K562 (cell line): ENCODE measurements around the gene PPARD. TPM values are rescaled to one million over a fixed set of nuclear protein-coding genes. Genes with fewer than 3 reads are reported as not detected.
A peak's percentile ranks its signal among the peaks of the same experiment; 100 is the strongest.

Source experiments
- ADNP ChIP-seq: fragments of 200-800 bp; sonication (Bioruptor generic); IDR thresholded peaks from 2 replicates; pipeline ENCODE4 v1.6.1; 2016; ENCODE audit warnings: missing genetic modification characterization, missing compliant biosample characterization
- BHLHE40 ChIP-seq: IDR thresholded peaks from 2 replicates; pipeline ENCODE4 v1.6.1; 2011; ENCODE audit warnings: low read length, improper control_type of control experiment
- FOXK2 ChIP-seq, 2 experiments: fragments of 450-650 bp; IDR thresholded peaks in 1 of 2; conservative IDR thresholded peaks in 1 of 2; 2 replicates each; pipeline ENCODE4 v1.6.1; 2016; ENCODE audit warnings: low read depth in 2 of 2, mild to moderate bottlenecking in 1 of 2
- FOXP1 ChIP-seq: sonication (generic); formaldehyde crosslinking; IDR thresholded peaks from 2 replicates; pipeline ENCODE4 v1.8.0; 2022; ENCODE audit warnings: mild to moderate bottlenecking, missing genetic modification reagents
- HLTF ChIP-seq: fragments of 450-650 bp; IDR thresholded peaks from 2 replicates; pipeline ENCODE4 v1.6.1; 2016
- JUND ChIP-seq, 2 experiments: IDR thresholded peaks; 2 replicates in 1 of 2; 3 replicates in 1 of 2; pipeline ENCODE4 v1.6.1; 2011; ENCODE audit warnings: borderline replicate concordance in 2 of 2, low read depth in 2 of 2, low read length in 2 of 2, improper control_type of control experiment in 1 of 2, missing biosample characterization in 1 of 2, missing genetic modification characterization in 1 of 2, missing genetic modification reagents in 1 of 2
- ZNF12 ChIP-seq: sonication (generic); formaldehyde crosslinking; IDR thresholded peaks from 2 replicates; pipeline ENCODE4 v1.4.0; 2020; ENCODE audit warnings: mild to moderate bottlenecking, missing genetic modification reagents
- polyA plus RNA-seq, 8 experiments: library from polyadenylated mRNA; depleted of rRNA in 4 of 8; stranded (reverse) in 5 of 8; unstranded in 3 of 8; fragments of >200 nt; fragmentation: Nextera tagmentation in 2 of 8; fragmentation: Illumina TruSeq in 1 of 8; extraction: Ambion mirVana in 2 of 8; extraction: Trizol in 1 of 8; gene quantifications; 2 replicates each; pipeline versions ENCODE4 v1.2.1 to v1.2.3, GENCODE V29; 2011 to 2014; ENCODE audit warnings: inconsistent platforms in 1 of 8, missing spikeins in 1 of 8
- total RNA-seq, 7 experiments: library from RNA; depleted of rRNA in 6 of 7; stranded (reverse); fragments of >200 nt in 6 of 7; fragmentation: Illumina TruSeq in 2 of 7; extraction: Trizol in 2 of 7; gene quantifications; 2 replicates each; pipeline versions ENCODE4 v1.2.1 to v1.2.3, GENCODE V29; 2011 to 2021; ENCODE audit warnings: low replicate concordance in 1 of 7
- TF ChIP-seq, protein P1 (sequence below): conservative IDR thresholded peaks from 2 replicates; pipeline ENCODE4 v1.6.1; 2011; ENCODE audit warnings: low read depth, mild to moderate bottlenecking, low read length; ENCODE audit not compliant: control insufficient read depth
- TF ChIP-seq, protein P2 (sequence below): fragments of 450-650 bp; formaldehyde crosslinking; IDR thresholded peaks from 2 replicates; pipeline ENCODE4 v1.4.0; 2022; ENCODE audit warnings: missing genetic modification characterization
- TF ChIP-seq, protein P3 (sequence below): fragments of 450-650 bp; IDR thresholded peaks from 2 replicates; pipeline ENCODE4 v1.6.1; 2016; ENCODE audit warnings: borderline replicate concordance
- TF ChIP-seq, protein P4 (sequence below): sonication (generic); formaldehyde crosslinking; IDR thresholded peaks from 2 replicates; pipeline ENCODE4 v1.8.0; 2022; ENCODE audit warnings: mild to moderate bottlenecking, missing genetic modification reagents
- TF ChIP-seq, protein P5 (sequence below): fragments of 250-450 bp; sonication (Bioruptor Pico); IDR thresholded peaks from 2 replicates; pipeline ENCODE4 v1.9.0; 2021; ENCODE audit warnings: mild to moderate bottlenecking
- TF ChIP-seq, protein P6 (sequence below), 2 experiments: IDR thresholded peaks; 2 replicates each; pipeline ENCODE4 v1.6.1; 2011; ENCODE audit warnings: borderline replicate concordance in 1 of 2, control low read depth in 1 of 2, low read depth in 1 of 2, low read length in 1 of 2, mild to moderate bottlenecking in 1 of 2, mixed read lengths in 1 of 2, moderate library complexity in 1 of 2; ENCODE audit not compliant: insufficient read depth in 1 of 2, insufficient read length in 1 of 2, poor library complexity in 1 of 2, severe bottlenecking in 1 of 2; ENCODE audit errors: extremely low read depth in 1 of 2

Gene PPARD
- total and polyA plus RNA-seq, 9 of the 15 experiments (the other 6 are each of a cell fraction or from before 2014, with no cell fraction given) = 0.14 to 13.2 (median 3.8) TPM

DNA sequence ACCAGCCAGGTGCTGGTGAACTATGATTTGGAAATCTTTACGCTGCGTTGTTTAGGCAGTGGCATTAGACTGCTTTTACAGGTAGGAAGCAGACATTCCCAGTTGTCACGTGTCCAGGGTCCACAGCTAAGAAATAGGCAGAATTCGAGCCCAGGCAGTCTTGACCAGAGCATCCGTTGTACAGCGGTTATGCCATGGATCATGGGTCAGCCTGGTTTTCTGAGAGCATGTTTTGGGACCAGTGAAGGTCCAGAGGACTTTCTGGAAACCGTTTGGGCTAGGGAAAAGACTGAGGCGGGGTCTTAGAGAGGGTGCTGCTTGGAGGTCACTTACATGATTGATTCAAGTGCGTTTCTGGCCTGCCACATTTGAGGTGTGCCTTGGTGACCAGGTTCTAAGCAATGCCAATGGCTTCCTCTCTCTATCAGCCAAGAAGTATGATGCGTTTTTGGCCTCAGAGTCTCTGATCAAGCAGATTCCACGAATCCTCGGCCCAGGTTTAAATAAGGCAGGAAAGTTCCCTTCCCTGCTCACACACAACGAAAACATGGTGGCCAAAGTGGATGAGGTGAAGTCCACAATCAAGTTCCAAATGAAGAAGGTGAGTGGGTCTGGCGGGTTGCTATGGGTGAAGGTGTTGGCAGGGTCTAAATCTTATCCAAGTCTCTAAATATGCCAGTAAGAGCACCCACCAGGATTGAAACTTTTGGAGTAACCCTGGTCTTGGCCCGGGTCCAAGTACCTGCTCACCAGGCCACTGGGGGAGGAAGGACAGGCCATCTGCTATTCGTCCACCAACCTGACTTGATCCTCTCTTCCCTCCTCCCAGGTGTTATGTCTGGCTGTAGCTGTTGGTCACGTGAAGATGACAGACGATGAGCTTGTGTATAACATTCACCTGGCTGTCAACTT is 127.6 kb downstream of the PPARD start (continued):
- TF ChIP-seq BHLHE40 (peak; percentile 11; the same call in 1 of the 2 replicates), JUND (IDR thresholded peaks at IDR 0.05; ENCODE audit: borderline replicate concordance, low read depth, low read length) (0 out of 2 replicates have a peak, but pooled peaks have one; percentile 11), JUND (tag; IDR thresholded peaks at IDR 0.05; ENCODE audit: borderline replicate concordance, low read depth, low read length) (no peak), ZNF12 (CRISPR knock-in tag) (0 out of 2 replicates have a peak, but pooled peaks have one; percentile 66), FOXK2 (conservative IDR thresholded peaks at IDR 0.05 in 1 of 2, IDR thresholded peaks at IDR 0.05 in 1 of 2; ENCODE audit: low read depth in 2 of 2) (peak in 1 of 2 experiments; percentile 38; a peak in 1 of 4 replicates), HLTF (no peak), ADNP (tag) (no peak), FOXP1 (peak; percentile 48; the same call in 1 of the 2 replicates)
- TF ChIP-seq, protein P1, sequence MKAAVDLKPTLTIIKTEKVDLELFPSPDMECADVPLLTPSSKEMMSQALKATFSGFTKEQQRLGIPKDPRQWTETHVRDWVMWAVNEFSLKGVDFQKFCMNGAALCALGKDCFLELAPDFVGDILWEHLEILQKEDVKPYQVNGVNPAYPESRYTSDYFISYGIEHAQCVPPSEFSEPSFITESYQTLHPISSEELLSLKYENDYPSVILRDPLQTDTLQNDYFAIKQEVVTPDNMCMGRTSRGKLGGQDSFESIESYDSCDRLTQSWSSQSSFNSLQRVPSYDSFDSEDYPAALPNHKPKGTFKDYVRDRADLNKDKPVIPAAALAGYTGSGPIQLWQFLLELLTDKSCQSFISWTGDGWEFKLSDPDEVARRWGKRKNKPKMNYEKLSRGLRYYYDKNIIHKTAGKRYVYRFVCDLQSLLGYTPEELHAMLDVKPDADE = 0 out of 2 replicates have a peak, but pooled peaks have one; percentile 37
- TF ChIP-seq, protein P2, sequence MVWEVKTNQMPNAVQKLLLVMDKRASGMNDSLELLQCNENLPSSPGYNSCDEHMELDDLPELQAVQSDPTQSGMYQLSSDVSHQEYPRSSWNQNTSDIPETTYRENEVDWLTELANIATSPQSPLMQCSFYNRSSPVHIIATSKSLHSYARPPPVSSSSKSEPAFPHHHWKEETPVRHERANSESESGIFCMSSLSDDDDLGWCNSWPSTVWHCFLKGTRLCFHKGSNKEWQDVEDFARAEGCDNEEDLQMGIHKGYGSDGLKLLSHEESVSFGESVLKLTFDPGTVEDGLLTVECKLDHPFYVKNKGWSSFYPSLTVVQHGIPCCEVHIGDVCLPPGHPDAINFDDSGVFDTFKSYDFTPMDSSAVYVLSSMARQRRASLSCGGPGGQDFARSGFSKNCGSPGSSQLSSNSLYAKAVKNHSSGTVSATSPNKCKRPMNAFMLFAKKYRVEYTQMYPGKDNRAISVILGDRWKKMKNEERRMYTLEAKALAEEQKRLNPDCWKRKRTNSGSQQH = 0 out of 2 replicates have a peak, but pooled peaks have one; percentile 5
- TF ChIP-seq, protein P3, sequence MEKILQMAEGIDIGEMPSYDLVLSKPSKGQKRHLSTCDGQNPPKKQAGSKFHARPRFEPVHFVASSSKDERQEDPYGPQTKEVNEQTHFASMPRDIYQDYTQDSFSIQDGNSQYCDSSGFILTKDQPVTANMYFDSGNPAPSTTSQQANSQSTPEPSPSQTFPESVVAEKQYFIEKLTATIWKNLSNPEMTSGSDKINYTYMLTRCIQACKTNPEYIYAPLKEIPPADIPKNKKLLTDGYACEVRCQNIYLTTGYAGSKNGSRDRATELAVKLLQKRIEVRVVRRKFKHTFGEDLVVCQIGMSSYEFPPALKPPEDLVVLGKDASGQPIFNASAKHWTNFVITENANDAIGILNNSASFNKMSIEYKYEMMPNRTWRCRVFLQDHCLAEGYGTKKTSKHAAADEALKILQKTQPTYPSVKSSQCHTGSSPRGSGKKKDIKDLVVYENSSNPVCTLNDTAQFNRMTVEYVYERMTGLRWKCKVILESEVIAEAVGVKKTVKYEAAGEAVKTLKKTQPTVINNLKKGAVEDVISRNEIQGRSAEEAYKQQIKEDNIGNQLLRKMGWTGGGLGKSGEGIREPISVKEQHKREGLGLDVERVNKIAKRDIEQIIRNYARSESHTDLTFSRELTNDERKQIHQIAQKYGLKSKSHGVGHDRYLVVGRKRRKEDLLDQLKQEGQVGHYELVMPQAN = peak; percentile 17; the same call in 1 of the 2 replicates
- TF ChIP-seq, protein P4, sequence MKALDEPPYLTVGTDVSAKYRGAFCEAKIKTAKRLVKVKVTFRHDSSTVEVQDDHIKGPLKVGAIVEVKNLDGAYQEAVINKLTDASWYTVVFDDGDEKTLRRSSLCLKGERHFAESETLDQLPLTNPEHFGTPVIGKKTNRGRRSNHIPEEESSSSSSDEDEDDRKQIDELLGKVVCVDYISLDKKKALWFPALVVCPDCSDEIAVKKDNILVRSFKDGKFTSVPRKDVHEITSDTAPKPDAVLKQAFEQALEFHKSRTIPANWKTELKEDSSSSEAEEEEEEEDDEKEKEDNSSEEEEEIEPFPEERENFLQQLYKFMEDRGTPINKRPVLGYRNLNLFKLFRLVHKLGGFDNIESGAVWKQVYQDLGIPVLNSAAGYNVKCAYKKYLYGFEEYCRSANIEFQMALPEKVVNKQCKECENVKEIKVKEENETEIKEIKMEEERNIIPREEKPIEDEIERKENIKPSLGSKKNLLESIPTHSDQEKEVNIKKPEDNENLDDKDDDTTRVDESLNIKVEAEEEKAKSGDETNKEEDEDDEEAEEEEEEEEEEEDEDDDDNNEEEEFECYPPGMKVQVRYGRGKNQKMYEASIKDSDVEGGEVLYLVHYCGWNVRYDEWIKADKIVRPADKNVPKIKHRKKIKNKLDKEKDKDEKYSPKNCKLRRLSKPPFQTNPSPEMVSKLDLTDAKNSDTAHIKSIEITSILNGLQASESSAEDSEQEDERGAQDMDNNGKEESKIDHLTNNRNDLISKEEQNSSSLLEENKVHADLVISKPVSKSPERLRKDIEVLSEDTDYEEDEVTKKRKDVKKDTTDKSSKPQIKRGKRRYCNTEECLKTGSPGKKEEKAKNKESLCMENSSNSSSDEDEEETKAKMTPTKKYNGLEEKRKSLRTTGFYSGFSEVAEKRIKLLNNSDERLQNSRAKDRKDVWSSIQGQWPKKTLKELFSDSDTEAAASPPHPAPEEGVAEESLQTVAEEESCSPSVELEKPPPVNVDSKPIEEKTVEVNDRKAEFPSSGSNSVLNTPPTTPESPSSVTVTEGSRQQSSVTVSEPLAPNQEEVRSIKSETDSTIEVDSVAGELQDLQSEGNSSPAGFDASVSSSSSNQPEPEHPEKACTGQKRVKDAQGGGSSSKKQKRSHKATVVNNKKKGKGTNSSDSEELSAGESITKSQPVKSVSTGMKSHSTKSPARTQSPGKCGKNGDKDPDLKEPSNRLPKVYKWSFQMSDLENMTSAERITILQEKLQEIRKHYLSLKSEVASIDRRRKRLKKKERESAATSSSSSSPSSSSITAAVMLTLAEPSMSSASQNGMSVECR (CRISPR knock-in tag) = peak; percentile 77; the same call in 1 of the 2 replicates
- TF ChIP-seq, protein P5, sequence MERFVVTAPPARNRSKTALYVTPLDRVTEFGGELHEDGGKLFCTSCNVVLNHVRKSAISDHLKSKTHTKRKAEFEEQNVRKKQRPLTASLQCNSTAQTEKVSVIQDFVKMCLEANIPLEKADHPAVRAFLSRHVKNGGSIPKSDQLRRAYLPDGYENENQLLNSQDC (CRISPR knock-in tag) = no peak
- TF ChIP-seq, protein P6, sequence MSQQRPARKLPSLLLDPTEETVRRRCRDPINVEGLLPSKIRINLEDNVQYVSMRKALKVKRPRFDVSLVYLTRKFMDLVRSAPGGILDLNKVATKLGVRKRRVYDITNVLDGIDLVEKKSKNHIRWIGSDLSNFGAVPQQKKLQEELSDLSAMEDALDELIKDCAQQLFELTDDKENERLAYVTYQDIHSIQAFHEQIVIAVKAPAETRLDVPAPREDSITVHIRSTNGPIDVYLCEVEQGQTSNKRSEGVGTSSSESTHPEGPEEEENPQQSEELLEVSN (IDR thresholded peaks at IDR 0.05; ENCODE audit: borderline replicate concordance in 1 of 2, extremely low read depth in 1 of 2, insufficient read depth in 1 of 2, insufficient read length in 1 of 2, low read depth in 1 of 2, low read length in 1 of 2, poor library complexity in 1 of 2, severe bottlenecking in 1 of 2) = peak in 1 of 2 experiments; percentile 13
